Limb (tissue), 2 donors: ENCODE results near the gene ZNF169.
"Not testable (repeated sequence)": the region's sequence is repeated elsewhere in the genome, so short reads cannot be mapped to it uniquely, and the experiment has no call there.

Source experiments
- DNase-seq, 2 donors: peaks; one replicate each; pipeline ENCODE4 v3.0.0-alpha.2; 2016; ENCODE audit errors: extremely low spot score in 2 of 2

Gene ZNF169

DNA sequence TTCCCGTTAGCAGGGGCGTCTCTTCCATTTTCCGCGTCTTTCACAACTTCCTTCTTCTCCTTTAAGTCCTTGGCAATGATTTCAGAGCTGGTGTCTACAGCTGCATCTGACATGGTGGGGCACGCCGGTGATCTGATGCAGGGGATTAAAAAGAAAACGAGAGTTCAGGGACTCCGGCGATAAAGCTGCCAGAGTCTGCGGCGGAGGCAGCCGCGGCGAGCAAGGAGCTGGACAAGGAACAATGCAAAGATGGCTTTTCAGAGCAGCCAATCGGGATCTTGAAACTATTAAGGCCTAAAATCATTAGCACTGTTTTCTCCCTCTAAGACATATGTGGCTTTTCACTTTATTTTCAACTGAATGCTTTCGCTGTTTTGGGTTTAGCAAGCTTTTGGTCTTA lies 88.4 kb downstream of the ZNF169 start:
- not testable (repeated sequence) for DNase-seq

DNA sequence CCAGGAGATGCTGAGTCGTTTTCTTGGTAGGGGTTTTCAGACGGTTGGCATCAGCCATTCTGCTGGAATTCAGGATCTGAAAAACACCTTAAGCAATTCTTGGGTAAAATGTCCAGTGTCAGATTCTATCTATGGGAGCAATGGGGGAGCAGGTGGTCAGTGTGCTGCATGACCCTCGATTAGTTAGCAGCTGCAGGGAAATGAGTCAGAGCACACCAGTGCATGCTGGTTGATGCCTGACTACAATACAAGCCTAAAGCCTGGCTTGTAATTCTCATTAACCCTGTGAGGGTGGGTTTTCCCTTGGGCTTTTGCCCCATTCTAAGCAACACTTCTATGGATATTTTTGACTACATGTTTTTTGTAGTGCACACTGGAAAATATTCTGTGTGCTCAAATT lies 89.7 kb downstream of the ZNF169 start:
- DNase-seq = not testable (repeated sequence)
